Activated B cell treated with CpG ODN at 0.5 μM for 24 hours (primary cell): ENCODE measurements around the gene TRIM33. TPM values are rescaled to one million over a fixed set of nuclear protein-coding genes. Genes with fewer than 3 reads are reported as not detected.
"Not testable (repeated sequence)": the region's sequence is repeated elsewhere in the genome, so short reads cannot be mapped to it uniquely, and the experiment has no call there.

Experiments
- ATAC-seq: fragments of 200-7000 bp; cut with Tn5 transposase; one replicate; pipeline ENCODE4 v1.10.0; 2021; ENCODE audit warnings: low read depth, mild to moderate bottlenecking, moderate library complexity
- CTCF ChIA-PET: fragments of 350-600 bp; sonication (Branson Sonifier 250); formaldehyde crosslinking; loops from one replicate; lab custom pipeline; 2021; ENCODE audit warnings: antibody characterized with exemption; lab: Charles Lee
- POLR2A ChIA-PET: fragments of 350-600 bp; sonication (Branson Sonifier 250); formaldehyde crosslinking; loops from one replicate; lab custom pipeline; 2021; ENCODE audit warnings: antibody characterized with exemption; lab: Charles Lee
- DNase-seq: peaks from one replicate; pipeline ENCODE4 v3.0.0; 2022
- H3K27ac Mint-ChIP-seq: one replicate; pipeline ENCODE4 v1.8.0; 2020; ENCODE audit warnings: mixed read lengths
- H3K27me3 Mint-ChIP-seq: one replicate; pipeline ENCODE4 v1.8.0; 2021; ENCODE audit warnings: mixed read lengths
- H3K36me3 Mint-ChIP-seq: one replicate; pipeline ENCODE4 v1.8.0; 2021; ENCODE audit warnings: low read depth, mixed read lengths
- H3K4me1 Mint-ChIP-seq: one replicate; pipeline ENCODE4 v1.8.0; 2021; ENCODE audit warnings: mixed read lengths
- H3K4me3 Mint-ChIP-seq: one replicate; pipeline ENCODE4 v1.8.0; 2020; ENCODE audit warnings: mild to moderate bottlenecking, mixed read lengths
- H3K9me3 Mint-ChIP-seq: one replicate; pipeline ENCODE4 v1.8.0; 2020; ENCODE audit warnings: mixed read lengths
- CTCF ChIP-seq: fragments of 200-600 bp; IDR thresholded peaks from one replicate; pipeline ENCODE4 v1.8.0; 2022; ENCODE audit warnings: antibody characterized with exemption, mild to moderate bottlenecking
- intact Hi-C: fragments of 100-400 bp; cut with micrococcal nuclease; formaldehyde crosslinking; loops from one replicate; pipeline ENCODE4 v1.15.1; 2024
- total RNA-seq: library from RNA; stranded (reverse); gene quantifications from 2 replicates; pipeline ENCODE4 v1.2.3, GENCODE V29; 2022

TRIM33 gene
- total RNA-seq, 1 donor from 2014 or later: 41.2 TPM

- intact Hi-C loops: no loop called here
- no peak for DNase-seq
- no peak overlapping the region for H3K4me3 Mint-ChIP-seq
- no peak for ATAC-seq
- ChIA-PET CTCF (no interaction called here), POLR2A (no interaction called here)
- no peaks in the 10 kb centered on the region for H3K9me3 Mint-ChIP-seq
- H3K4me1 Mint-ChIP-seq: peaks cover 3% of the 10 kb centered on the region
- H3K27ac Mint-ChIP-seq: no peak overlapping the region
- H3K27me3 Mint-ChIP-seq: no peaks in the 10 kb centered on the region
- no peak for TF ChIP-seq CTCF
- peaks cover 65% of the 10 kb centered on the region for H3K36me3 Mint-ChIP-seq
Measured at GRCh38 chr1:114453361-114453784, 57.6 kb downstream of the TRIM33 start.

GRCh38 chr1:114448370-114449036 lies 62.5 kb downstream of the TRIM33 start:
- H3K9me3 Mint-ChIP-seq: no peaks in the 10 kb centered on the region
- peaks cover 6% of the 10 kb centered on the region for H3K4me1 Mint-ChIP-seq
- peaks cover 39% of the 10 kb centered on the region for H3K36me3 Mint-ChIP-seq
- DNase-seq (no peak), ATAC-seq (no peak)
- H3K27me3 Mint-ChIP-seq: no peaks in the 10 kb centered on the region
- CTCF ChIA-PET: no interaction called here
- no peak for TF ChIP-seq CTCF
- POLR2A ChIA-PET: no interaction called here
- intact Hi-C loops: loop anchor here (10.0 kb wide), 1 partner anchor 106 kb away; no protein-coding TSS in a partner anchor
- no peak overlapping the region for H3K4me3 Mint-ChIP-seq
- H3K27ac Mint-ChIP-seq: no peak overlapping the region

GRCh38 chr1:114446198-114446597 lies 64.8 kb downstream of the TRIM33 start:
- DNase-seq: no peak
- Mint-ChIP-seq H3K9me3 (no peaks in the 10 kb centered on the region), H3K4me3 (no peak overlapping the region), H3K27me3 (no peaks in the 10 kb centered on the region), H3K27ac (no peak overlapping the region), H3K4me1 (peaks cover 6% of the 10 kb centered on the region), H3K36me3 (peaks cover 39% of the 10 kb centered on the region)
- POLR2A ChIA-PET: no interaction called here
- TF ChIP-seq CTCF: no peak
- intact Hi-C loops: loop anchor here (10.0 kb wide), 1 partner anchor 109 kb away; no protein-coding TSS in a partner anchor
- CTCF ChIA-PET: no interaction called here
- no peak for ATAC-seq

GRCh38 chr1:114443226-114443625 lies 67.8 kb downstream of the TRIM33 start:
- DNase-seq, POLR2A ChIA-PET, H3K27me3 Mint-ChIP-seq, H3K9me3 Mint-ChIP-seq, CTCF ChIA-PET, ATAC-seq, H3K27ac Mint-ChIP-seq, H3K4me3 Mint-ChIP-seq, H3K4me1 Mint-ChIP-seq: not testable (repeated sequence)
- peaks cover 50% of the 10 kb centered on the region for H3K36me3 Mint-ChIP-seq
- intact Hi-C loops: loop anchor here (5.0 to 10.0 kb wide), 2 partner anchors 34 to 112 kb away; no protein-coding TSS in a partner anchor

- no peaks in the 10 kb centered on the region for H3K27me3 Mint-ChIP-seq
- intact Hi-C loops: loop anchor here (2.0 to 10.0 kb wide), 3 partner anchors 15 to 113 kb away; no protein-coding TSS in a partner anchor
- no peak overlapping the region for H3K27ac Mint-ChIP-seq
- CTCF ChIA-PET: no interaction called here
- H3K9me3 Mint-ChIP-seq: peaks cover 3% of the 10 kb centered on the region
- POLR2A ChIA-PET: no interaction called here
- H3K4me1 Mint-ChIP-seq: peaks cover 6% of the 10 kb centered on the region
- DNase-seq: no peak
- no peak for ATAC-seq
- H3K36me3 Mint-ChIP-seq: peaks cover 51% of the 10 kb centered on the region
- no peak for TF ChIP-seq CTCF
- H3K4me3 Mint-ChIP-seq: no peak overlapping the region
Measured at GRCh38 chr1:114441332-114441731, 69.7 kb downstream of the TRIM33 start.
